HCT116 (cell line): ENCODE results near the gene DNM2.

Experiments
- CTCF ChIP-seq, 3 experiments: fragments of 200-600 bp in 1 of 3; sonication (generic) in 1 of 3; IDR thresholded peaks in 2 of 3; conservative IDR thresholded peaks in 1 of 3; 2 replicates each; pipeline ENCODE4 v1.5.1; 2012 to 2017; ENCODE audit warnings: low read depth in 2 of 3, low read length in 2 of 3, antibody characterized with exemption in 1 of 3, borderline replicate concordance in 1 of 3, control low read depth in 1 of 3, mild to moderate bottlenecking in 1 of 3, mixed read lengths in 1 of 3, mixed run types in 1 of 3, moderate library complexity in 1 of 3; ENCODE audit not compliant: insufficient read depth in 1 of 3
- EGR1 ChIP-seq: IDR thresholded peaks from 2 replicates; pipeline ENCODE4 v1.6.1; 2012; ENCODE audit warnings: low read depth
- EZH2 ChIP-seq: fragments of 200-600 bp; sonication (generic); IDR thresholded peaks from 2 replicates; pipeline ENCODE4 v1.6.1; 2017; ENCODE audit warnings: antibody characterized with exemption, mixed run types
- JUND ChIP-seq: IDR thresholded peaks from 2 replicates; pipeline ENCODE4 v1.6.1; 2012
- POLR2A ChIP-seq: IDR thresholded peaks from 2 replicates; pipeline ENCODE4 v1.7.0; 2011; ENCODE audit warnings: borderline replicate concordance; ENCODE audit not compliant: insufficient read depth, insufficient read length; ENCODE audit errors: extremely low read depth
- POLR2AphosphoS5 ChIP-seq: IDR thresholded peaks from 2 replicates; pipeline ENCODE4 v1.6.1; 2011; ENCODE audit warnings: mild to moderate bottlenecking, low read depth, low read length, moderate library complexity
- RAD21 ChIP-seq: IDR thresholded peaks from 2 replicates; pipeline ENCODE4 v1.6.1; 2012; ENCODE audit warnings: low read depth, mild to moderate bottlenecking
- REST ChIP-seq: IDR thresholded peaks from 2 replicates; pipeline ENCODE4 v1.6.1; 2012; ENCODE audit warnings: low read depth
- ZNF274 ChIP-seq: fragments of 200-500 bp; sonication (Bioruptor generic); IDR thresholded peaks from 2 replicates; pipeline ENCODE4 v1.6.1; 2014; ENCODE audit warnings: mild to moderate bottlenecking, low read depth, low read length, inconsistent platforms

GRCh38 chr19:10828981-10829821 is 111.3 kb downstream of the DNM2 start:
- peak in 2 of 3 experiments; percentile 26; a peak in 1 of 6 replicates for TF ChIP-seq CTCF (IDR thresholded peaks at IDR 0.05 in 2 of 3, conservative IDR thresholded peaks at IDR 0.05 in 1 of 3; ENCODE audit: borderline replicate concordance in 1 of 3, insufficient read depth in 1 of 3, low read depth in 2 of 3, low read length in 2 of 3)
- TF ChIP-seq ZNF274 = no peak
- no peak for TF ChIP-seq POLR2A
- no peak for TF ChIP-seq JUND
- no peak for TF ChIP-seq REST
- TF ChIP-seq POLR2AphosphoS5 = no peak; the same call in 1 of the 2 replicates
- no peak for TF ChIP-seq EZH2
- no peak for TF ChIP-seq EGR1
- peak; percentile 34; the same call in 1 of the 2 replicates for TF ChIP-seq RAD21
